Erythroblast (primary cell): ENCODE measurements around the gene MOB3A.

Source experiments
- GATA1 ChIP-seq: IDR thresholded peaks from 2 replicates; pipeline ENCODE4 v1.6.1; 2011; ENCODE audit warnings: low read depth, mild to moderate bottlenecking, control low read depth, low read length, moderate library complexity
- POLR2A ChIP-seq: IDR thresholded peaks from 2 replicates; pipeline ENCODE4 v1.6.1; 2011; ENCODE audit warnings: mild to moderate bottlenecking, low read length

GRCh38 chr19:2055931-2056836 lies 39.9 kb downstream of the MOB3A start:
- TF ChIP-seq POLR2A: peak; percentile 38
- no peak for TF ChIP-seq GATA1
